GM20431 (cell line): ENCODE measurements around the gene CCDC80.

ENCODE experiments used
- in situ Hi-C: fragments of 300-500 bp; cut with MseI, MboI; formaldehyde crosslinking; loops from one replicate; pipeline ENCODE4 v1.15.0; 2020; ENCODE audit warnings: low sequenced_read_pairs; ENCODE audit not compliant: unreplicated experiment

CCDC80 gene

DNA sequence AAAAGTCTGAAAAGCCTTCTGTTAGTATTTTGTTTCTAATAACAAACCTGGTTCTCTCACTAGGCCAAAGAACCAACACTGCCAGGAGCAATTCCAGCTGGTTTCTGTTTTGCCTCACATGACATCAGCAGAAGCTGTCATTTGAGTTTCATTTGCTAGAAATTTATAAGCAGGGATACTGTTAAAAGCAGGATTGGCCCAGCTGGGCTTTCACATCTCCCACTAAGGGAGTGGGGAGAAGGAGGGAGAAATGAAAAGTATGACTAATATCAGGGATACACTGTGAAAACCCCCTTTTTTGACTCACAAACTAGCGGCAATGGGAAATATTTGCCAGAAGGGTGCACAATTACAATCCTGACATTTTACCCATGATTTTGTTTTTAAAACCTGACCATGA is 5.3 kb downstream of the CCDC80 start:
- in situ Hi-C loops, result loop anchor here (25.0 kb wide), 1 partner anchor 352 kb away; the partner anchor contains the start of genes CD200R1 and GTPBP8

- in situ Hi-C loops, result loop anchor here (25.0 kb wide), 1 partner anchor 352 kb away; the partner anchor contains the start of genes CD200R1 and GTPBP8
Observed at GRCh38 chr3:112634786-112635541, 6.0 kb downstream of the CCDC80 start.

GRCh38 chr3:112633757-112634156 is 7.2 kb downstream of the CCDC80 start:
- in situ Hi-C loops, result loop anchor here (25.0 kb wide), 1 partner anchor 354 kb away; the partner anchor contains the start of genes CD200R1 and GTPBP8

- in situ Hi-C loops, result loop anchor here (25.0 kb wide), 1 partner anchor 354 kb away; the partner anchor contains the start of genes CD200R1 and GTPBP8
Observed at GRCh38 chr3:112633191-112633590, 7.8 kb downstream of the CCDC80 start.

DNA sequence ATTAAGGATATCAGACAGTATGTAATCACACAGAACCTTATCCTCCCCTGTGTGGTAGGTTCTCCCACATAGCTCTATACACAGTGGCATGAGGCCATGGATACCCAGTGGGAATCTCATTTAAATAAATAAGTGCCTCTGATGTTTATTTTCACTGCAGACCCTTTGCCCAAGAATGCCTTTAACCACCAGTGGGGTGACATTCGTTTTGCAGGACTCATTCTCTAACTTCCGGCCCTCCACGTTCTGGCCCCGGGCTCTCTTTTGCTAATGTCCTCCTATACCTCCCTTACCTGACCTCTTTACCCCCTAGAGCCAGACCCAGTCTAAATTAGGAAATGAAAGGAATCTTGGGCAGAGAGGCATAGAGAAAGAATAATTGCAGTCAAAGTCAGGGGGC is 8.3 kb downstream of the CCDC80 start:
- in situ Hi-C loops, result loop anchor here (25.0 kb wide), 1 partner anchor 355 kb away; the partner anchor contains the start of genes CD200R1 and GTPBP8

GRCh38 chr3:112631257-112631656 is 9.7 kb downstream of the CCDC80 start:
- in situ Hi-C loops, result loop anchor here (25.0 kb wide), 1 partner anchor 356 kb away; the partner anchor contains the start of genes CD200R1 and GTPBP8

GRCh38 chr3:112629425-112629824 is 11.5 kb downstream of the CCDC80 start:
- in situ Hi-C loops, result loop anchor here (25.0 kb wide), 1 partner anchor 358 kb away; the partner anchor contains the start of genes CD200R1 and GTPBP8

- in situ Hi-C loops, result loop anchor here (25.0 kb wide), 1 partner anchor 359 kb away; the partner anchor contains the start of genes CD200R1 and GTPBP8
Observed at GRCh38 chr3:112627919-112628466, 12.9 kb downstream of the CCDC80 start.

DNA sequence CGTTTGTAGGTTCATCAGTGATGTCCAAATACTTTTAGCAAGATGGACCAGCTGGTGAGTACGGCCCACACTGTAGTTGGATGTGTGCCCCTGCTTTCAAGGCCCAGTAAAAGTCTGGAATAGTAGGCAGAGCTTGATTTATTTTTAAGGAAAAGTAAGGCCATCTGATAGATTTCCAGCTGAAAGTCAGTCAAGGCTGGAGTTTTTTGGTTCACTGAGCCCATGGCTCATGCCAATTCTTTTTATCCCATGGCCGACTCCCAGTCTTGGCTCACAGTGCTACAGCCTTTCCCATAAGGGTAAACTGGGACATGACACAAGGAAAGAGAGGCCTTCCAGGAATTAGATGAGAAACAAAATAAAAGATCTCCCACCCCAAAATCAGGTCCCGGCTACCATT is 13.5 kb downstream of the CCDC80 start:
- in situ Hi-C loops, result loop anchor here (25.0 kb wide), 1 partner anchor 360 kb away; the partner anchor contains the start of genes CD200R1 and GTPBP8

DNA sequence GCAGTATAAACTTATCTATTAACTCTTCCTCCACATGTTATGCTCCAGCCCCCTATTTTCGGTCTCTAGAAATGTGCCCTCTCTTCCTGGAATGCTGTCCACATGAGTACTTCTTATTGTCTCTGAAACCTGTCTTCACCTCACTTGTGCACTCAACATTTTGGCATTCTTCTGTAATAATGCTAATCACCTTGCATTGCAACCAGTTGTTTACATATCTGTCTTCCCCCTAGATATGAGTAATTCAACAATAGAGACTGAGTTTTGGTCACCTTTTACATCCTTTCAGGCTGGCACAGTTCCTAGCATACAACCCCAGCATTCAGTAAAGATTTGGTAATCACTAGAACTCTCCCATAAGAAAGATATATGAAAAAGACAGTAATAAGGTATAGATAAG is 17.2 kb downstream of the CCDC80 start:
- in situ Hi-C loops, result no loop called here

- in situ Hi-C loops, result no loop called here
Observed at GRCh38 chr3:112623213-112623612, 17.7 kb downstream of the CCDC80 start.

DNA sequence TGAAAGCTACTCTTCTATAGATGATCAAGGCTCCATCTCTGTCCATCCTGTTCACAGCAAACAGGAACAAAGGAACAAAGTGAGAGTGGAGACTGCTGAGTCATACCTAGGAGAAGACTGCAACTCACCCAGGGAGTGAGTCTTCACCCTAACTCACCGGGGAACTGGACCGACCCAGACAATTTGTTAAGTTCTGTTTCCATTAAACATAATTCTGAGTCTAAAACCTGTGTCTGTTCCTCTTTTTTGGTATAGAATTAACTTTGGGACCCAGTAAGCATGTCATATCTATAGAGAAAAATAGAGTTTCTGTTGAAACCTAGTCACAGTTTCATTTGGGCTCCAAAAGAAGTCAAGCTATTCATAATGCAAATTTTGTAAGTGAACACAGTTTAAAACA is 21.6 kb downstream of the CCDC80 start:
- in situ Hi-C loops, result no loop called here

DNA sequence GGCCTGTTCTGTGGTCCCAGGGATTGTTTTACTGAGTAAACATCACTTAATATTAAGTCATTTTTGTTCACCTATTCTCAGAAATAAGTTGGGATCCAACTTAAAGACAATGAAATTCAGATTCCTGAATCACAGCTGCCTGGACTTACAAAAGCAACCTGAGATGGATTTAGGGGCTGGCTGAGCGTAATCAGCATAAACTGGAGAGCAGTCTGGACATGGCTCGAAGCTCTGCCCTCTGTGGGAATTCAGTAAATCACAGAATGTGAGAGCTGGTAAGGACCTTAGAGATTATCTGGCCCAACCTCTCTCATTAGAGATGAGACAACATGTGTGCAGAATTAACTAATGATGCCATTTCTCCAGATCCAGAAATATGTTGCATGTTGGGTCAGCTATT is 23.7 kb downstream of the CCDC80 start:
- in situ Hi-C loops, result no loop called here

- in situ Hi-C loops, result no loop called here
Observed at GRCh38 chr3:112615989-112616731, 24.8 kb downstream of the CCDC80 start.

GRCh38 chr3:112611752-112612515 is 29.0 kb downstream of the CCDC80 start:
- in situ Hi-C loops, result no loop called here

DNA sequence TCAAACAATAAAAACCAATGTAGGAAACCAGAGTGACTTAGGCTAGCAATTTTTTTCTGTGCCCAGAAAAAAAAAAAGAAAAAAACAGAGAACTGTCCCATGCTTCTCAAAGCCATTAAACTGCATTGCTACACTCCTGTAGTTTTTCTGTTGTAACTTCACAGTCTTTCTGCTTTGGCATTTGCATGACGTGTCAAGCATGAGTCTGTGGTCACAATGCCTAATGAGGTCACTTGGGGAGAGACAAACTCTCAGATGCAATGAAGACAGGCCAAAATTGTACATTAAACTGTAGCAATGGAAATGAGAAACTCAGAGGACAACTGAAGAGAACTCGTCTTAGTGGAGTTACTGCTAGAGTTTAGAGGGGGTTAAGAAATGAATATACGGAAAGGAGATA is 30.8 kb downstream of the CCDC80 start:
- in situ Hi-C loops, result no loop called here

DNA sequence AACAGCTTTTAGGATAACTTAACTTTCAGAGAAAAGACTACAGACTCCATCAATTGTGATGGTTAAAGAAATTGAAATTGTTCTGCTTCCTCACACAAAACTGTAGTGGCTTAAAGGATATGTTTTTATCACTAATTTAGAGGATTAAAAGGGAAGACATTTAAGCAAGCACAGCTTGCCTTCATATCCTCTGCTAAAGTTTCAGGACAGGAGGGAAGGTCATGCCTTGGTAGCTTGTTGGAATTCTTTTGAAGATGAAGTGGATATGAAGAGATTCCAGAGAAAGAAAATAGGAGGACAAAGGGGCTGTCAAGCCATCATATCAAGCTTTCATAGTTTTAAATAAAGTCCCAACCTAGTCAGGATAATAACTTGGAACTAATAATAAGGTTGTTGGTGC is 33.1 kb downstream of the CCDC80 start:
- in situ Hi-C loops, result no loop called here

DNA sequence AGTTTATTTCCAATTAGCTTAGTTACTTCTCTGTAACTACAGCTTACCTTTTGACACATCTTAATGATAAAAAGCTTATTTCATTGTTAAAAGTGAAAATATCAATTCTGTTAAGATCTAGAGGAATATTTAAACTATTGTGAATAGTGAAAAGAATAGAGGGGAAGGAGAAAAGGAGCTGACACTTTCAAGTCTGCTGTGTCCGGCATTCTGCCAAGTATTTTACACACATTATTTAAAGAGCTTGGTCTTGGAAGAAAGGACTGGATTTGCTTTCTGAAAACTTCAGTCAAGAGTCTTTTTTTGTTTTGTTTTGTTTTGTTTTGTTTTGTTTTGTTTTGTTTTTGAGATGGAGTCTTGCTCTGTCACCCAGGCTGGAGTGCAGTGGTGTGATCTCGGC is 34.8 kb downstream of the CCDC80 start:
- in situ Hi-C loops, result no loop called here

- in situ Hi-C loops, result no loop called here
Observed at GRCh38 chr3:112605285-112605684, 35.7 kb downstream of the CCDC80 start.

DNA sequence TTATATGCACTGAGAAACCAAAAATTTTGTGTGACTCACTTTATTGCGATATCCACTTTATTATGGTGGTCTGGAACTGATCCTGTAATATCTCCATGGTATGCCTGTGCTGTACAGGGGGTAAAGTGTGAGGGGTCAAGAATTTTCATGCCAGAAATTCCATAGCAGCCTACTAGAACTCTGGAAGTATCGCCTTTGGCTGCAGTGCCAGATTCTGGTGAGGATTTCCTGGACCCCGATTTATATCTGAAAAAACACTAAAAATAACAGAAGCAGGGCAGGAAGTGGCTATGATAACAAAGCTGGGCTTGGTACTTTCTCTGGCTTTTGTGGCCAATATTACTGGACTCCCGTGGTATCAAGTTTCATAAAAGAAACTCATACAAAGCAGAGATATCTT is 36.4 kb downstream of the CCDC80 start:
- in situ Hi-C loops, result no loop called here
